ENCODE data around the gene DNAJC7. TPM values are rescaled to one million over a fixed set of nuclear protein-coding genes. Genes with fewer than 3 reads are reported as not detected.
"Not testable (repeated sequence)": the region's sequence is repeated elsewhere in the genome, so short reads cannot be mapped to it uniquely, and the experiment has no call there.

DNAJC7 gene
- total and polyA plus RNA-seq, 12 donors, result 44.4 to 148 (median 81.1) TPM

DNA sequence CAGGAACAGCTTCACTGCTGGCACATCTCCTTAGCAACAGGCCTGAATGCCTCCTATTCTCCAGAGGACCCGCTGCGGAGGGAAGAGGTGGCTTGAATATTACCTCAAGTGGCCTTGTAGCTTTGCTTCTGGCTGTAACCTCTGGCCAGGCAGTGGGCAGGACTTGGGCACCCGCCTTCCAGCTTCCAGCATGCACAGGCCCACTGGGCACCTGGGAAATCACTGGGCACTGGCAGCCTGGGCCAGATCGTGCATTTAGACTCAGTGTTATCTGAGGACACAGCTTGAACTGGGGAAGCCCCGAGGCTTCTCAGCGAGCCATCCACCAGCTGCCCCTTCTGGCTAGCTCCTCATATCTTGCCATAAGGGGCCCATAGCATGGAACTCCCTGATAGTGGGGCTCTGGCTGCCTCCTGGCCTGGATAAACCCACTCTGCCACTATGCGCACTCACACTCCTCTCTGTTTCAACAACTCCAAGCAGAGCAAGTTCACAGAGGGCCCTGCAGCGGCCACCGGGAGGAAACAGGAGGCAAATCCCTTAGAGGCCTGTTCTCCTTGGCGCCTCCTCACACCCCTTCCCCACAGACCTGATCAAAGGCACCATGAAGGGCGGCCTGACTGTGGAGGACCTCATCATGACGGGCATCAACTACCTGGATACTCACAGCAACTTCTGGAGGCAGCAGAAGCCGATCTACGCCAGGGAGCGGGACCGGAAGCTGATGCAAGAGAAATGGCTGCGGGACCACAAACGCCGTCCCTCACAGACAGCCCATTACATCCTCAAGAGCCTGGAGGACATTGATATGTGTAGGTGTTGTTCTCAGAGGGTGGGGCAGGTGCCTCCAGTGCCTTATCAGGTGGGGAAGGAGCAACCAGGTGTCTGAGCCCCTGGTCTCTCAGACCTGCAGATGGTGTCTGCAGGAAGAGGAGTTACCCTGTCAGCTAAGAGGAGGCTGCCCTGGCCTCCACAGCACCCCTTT is 79.0 kb downstream of the DNAJC7 start:
- intact Hi-C loops (cut with DNase I), result no loop called here
- TF ChIP-seq, protein P1, sequence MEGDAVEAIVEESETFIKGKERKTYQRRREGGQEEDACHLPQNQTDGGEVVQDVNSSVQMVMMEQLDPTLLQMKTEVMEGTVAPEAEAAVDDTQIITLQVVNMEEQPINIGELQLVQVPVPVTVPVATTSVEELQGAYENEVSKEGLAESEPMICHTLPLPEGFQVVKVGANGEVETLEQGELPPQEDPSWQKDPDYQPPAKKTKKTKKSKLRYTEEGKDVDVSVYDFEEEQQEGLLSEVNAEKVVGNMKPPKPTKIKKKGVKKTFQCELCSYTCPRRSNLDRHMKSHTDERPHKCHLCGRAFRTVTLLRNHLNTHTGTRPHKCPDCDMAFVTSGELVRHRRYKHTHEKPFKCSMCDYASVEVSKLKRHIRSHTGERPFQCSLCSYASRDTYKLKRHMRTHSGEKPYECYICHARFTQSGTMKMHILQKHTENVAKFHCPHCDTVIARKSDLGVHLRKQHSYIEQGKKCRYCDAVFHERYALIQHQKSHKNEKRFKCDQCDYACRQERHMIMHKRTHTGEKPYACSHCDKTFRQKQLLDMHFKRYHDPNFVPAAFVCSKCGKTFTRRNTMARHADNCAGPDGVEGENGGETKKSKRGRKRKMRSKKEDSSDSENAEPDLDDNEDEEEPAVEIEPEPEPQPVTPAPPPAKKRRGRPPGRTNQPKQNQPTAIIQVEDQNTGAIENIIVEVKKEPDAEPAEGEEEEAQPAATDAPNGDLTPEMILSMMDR (IDR thresholded peaks at IDR 0.05), result no peak
- TF ChIP-seq POLR2A (IDR thresholded peaks at IDR 0.05), result no peak
- no peak overlapping the region for H3K4me3 ChIP-seq
- no peaks in the 10 kb centered on the region for H3K9me3 ChIP-seq (replicated peaks in 1 of 3)
- no peak overlapping the region for H3K27ac ChIP-seq
- no peaks in the 10 kb centered on the region for H3K27me3 ChIP-seq
- WGBS, 4 donors, result 89 to 93% (median 91%) methylated on average over 8 to 19 of the region's 19 CpGs
- no peaks in the 10 kb centered on the region for H3K36me3 ChIP-seq (replicated peaks in 1 of 2)
- H3K4me1 ChIP-seq (replicated peaks in 1 of 2), result no peaks in the 10 kb centered on the region
- peak in 2 of 7 donors; percentile 29 to 84 for DNase-seq

DNA sequence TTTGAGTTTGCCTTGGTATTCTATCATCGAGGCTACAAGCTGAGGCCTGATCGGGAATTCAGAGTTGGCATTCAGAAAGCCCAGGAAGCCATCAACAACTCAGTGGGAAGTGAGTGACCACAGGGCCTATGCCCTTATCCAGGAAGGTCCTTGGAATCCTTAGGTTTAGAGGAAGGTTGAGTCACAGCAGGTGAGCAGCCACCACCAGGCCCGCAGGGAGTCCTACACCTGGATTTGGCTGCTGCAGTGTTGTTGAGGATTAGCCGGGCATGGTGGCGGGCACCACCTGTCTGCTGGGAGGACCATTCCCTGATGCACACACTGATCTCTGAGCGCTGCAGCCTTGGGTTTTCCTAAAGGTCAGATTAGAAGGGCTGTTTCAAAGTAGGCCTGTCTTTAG is 81.6 kb downstream of the DNAJC7 start:
- Histone ChIP-seq H3K27me3 (no peaks in the 10 kb centered on the region), H3K27ac (no peak overlapping the region), H3K4me1 (replicated peaks in 1 of 2) (no peaks in the 10 kb centered on the region), H3K4me3 (no peak overlapping the region), H3K9me3 (replicated peaks in 1 of 3) (no peaks in the 10 kb centered on the region), H3K36me3 (replicated peaks in 1 of 2) (no peaks in the 10 kb centered on the region)
- DNase-seq, result no peak
- TF ChIP-seq, protein P1 (IDR thresholded peaks at IDR 0.05), result no peak
- no peak for TF ChIP-seq POLR2A (IDR thresholded peaks at IDR 0.05)
- WGBS, 4 donors, result 94 to 100% (median 97%) methylated on average over 2 to 6 of the region's 6 CpGs
- intact Hi-C loops (cut with DNase I), result no loop called here

DNA sequence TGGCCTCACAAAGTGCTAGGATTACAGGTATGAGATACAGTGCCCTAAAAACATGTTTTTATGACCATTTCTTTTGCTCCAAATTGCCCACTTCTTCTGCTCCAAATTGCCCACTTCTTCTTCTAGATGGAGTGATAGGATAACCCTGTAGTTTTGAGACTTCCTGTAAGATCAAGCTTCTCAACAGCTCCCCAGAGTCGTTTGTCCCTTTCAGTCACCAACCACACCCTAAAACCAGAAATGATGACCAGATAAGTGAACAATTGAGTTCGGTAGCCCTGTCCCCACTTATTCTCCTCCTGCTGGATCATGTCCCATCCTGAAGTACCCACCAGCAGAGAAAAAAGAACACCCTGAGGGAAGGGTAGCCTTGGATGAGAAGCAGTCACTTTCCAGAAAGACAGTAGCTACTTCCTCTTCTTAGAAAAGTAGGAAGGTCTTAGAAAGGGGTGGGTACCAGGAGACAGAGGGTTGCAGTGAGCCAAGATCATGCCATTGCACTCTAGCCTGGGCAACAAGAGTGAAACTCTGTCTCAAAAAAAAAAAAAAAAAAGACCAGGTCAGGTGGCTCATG is 84.3 kb downstream of the DNAJC7 start:
- no peak overlapping the region for H3K4me3 ChIP-seq
- H3K27me3 ChIP-seq, result no peaks in the 10 kb centered on the region
- H3K4me1 ChIP-seq (replicated peaks in 1 of 2), result peaks cover 5 to 7% of the 10 kb centered on the region in 2 donors
- WGBS, 4 donors, result 42 to 52% (median 45%) methylated on average over 2 of the region's 2 CpGs
- H3K9me3 ChIP-seq (replicated peaks in 1 of 3), result no peaks in the 10 kb centered on the region
- H3K36me3 ChIP-seq (replicated peaks in 1 of 2), result no peaks in the 10 kb centered on the region
- DNase-seq, result no peak
- TF ChIP-seq, protein P1 (IDR thresholded peaks at IDR 0.05), result no peak
- no peak for TF ChIP-seq POLR2A (IDR thresholded peaks at IDR 0.05)
- peak overlapping the region in 1 of 5 donors; percentile 38 for H3K27ac ChIP-seq
- intact Hi-C loops (cut with DNase I), result no loop called here

DNA sequence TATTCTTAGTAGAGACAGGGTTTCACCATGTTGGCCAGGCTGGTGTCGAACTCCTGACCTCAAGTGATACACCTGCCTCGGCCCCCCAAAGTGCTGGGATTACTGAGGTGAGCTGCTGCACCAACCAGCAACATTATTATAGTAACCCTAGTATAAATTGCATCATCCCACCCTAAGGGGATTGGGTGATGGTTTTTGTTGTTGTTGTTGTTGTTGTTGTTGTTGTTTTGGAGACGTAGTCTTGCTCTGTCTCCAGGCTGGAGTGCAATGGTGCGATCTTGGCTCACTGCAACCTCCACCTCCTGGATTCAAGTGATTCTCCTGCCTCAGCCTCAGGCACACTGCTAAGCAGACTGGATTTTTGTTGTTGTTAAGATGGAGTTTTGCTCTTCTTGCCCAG is 85.5 kb downstream of the DNAJC7 start:
- H3K36me3 ChIP-seq (replicated peaks in 1 of 2); H3K9me3 ChIP-seq (replicated peaks in 1 of 3); intact Hi-C loops (cut with DNase I); DNase-seq; H3K4me1 ChIP-seq (replicated peaks in 1 of 2); H3K27me3 ChIP-seq; H3K27ac ChIP-seq; H3K4me3 ChIP-seq: not testable (repeated sequence)
- WGBS, 4 donors, result 74 to 92% (median 86%) methylated on average over 3 to 4 of the region's 4 CpGs

DNA sequence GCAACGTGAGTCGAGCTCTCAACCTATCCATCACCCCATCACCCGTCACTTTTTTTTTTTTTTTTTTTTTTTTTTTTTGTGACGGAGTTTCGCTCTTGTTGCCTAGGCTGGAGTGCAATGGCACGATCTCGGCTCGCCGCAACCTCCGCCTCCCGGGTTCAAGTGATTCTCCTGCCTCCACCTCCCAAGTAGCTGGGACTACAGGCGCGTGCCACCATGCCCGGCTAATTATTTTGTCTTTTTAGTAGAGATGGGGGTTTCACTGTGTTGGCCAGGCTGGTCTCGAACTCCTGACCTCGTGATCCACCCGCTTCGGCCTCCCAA is 86.4 kb downstream of the DNAJC7 start:
- DNase-seq; H3K27me3 ChIP-seq; H3K36me3 ChIP-seq (replicated peaks in 1 of 2); H3K4me1 ChIP-seq (replicated peaks in 1 of 2); intact Hi-C loops (cut with DNase I); H3K9me3 ChIP-seq (replicated peaks in 1 of 3): not testable (repeated sequence)
- H3K4me3 ChIP-seq, result peak overlapping the region in 1 of 4 donors; percentile 63
- H3K27ac ChIP-seq, result peak overlapping the region in 2 of 5 donors; percentile 81 to 89
- 40 to 51% (median 46%) methylated on average over 17 to 18 of the region's 18 CpGs for WGBS, 4 donors

All from adrenal gland (tissue), 12 donors.